Activated gamma-delta T cell (primary cell): Measurements from ENCODE around the gene SP9.
A peak's percentile ranks its signal among the peaks of the same experiment; 100 is the strongest.

Experiments used
- DNase-seq: peaks from one replicate; lab custom pipeline; 2025; lab: John Stamatoyannopoulos, UW
- total RNA-seq, 2 donors: gene quantifications; one replicate each; lab custom pipeline; 2026; lab: John Stamatoyannopoulos, UW

Gene SP9
- total RNA-seq: 0 to 0.05 reads per million in 2 donors

DNA sequence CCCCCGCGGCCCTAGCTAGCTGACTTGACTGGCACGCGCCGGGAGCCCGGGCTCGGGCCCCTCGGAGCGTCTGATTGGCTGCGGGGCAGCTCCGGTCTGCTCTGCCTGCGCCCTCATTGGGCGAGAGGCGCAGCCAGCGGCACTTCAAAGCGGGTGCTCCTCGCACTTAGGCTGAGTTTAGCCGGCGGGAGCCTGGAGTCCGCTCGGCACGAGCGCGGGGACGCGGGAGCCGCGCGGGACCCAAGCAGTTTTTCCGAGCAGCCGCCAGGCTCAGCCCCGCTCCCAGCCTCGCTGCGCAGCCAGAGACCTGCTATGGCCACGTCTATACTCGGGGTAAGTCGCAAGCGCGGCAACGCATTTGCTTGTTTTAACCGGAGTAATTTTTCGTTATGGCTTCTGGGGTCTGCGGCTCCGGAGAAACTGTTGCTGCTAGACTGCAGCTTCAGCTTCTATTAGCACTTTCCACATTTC lies at the start of gene SP9:
TSS of gene SP9 (plus strand) at position 174 of the 471 bp plus-strand sequence. CDS start at position 313, 139 bp downstream.
- DNase-seq: no peak

DNA sequence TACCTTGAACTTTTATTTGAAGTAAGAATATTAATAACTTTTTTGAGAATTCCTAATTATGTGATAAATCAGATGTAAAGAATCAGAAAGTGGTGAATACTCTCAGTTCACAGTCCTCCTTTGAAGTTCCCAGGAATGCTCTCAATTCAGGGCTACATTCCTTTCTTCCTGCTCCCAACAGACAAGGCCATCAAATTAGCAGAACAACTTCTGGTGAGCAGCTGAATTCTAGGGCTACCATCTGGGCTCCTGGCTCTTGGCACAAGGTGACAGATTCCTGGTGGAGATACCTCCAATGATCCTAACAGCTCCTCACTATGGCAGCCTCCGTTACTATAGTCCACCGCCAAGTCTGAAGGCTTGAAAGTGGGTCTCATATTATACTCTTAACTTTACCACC lies 48.6 kb upstream of the SP9 start:
- no peak for DNase-seq

- DNase-seq: no peak
Observed at GRCh38 chr2:174292908-174293307, 41.8 kb upstream of the SP9 start.

DNA sequence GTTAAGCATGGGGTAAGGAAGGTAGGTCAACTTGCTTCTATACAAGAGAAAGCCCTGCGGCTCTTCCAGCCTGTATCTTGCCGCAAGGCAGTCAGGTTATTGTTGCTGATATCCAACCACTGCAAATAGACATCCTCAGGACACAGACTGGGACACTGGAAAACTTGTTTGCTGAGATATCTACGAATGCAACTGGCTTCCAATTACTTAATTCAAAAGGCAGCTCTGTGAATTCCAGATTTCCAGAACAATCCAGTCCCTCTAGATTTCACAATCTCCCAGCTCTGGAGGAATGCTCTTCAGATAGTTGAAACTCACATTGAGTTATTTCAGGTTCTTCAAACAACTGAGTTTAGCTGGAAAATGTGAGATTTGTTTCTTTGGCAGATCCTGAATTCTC lies 34.6 kb upstream of the SP9 start:
- DNase-seq: no peak

- no peak for DNase-seq
Observed at GRCh38 chr2:174312581-174313234, 22.0 kb upstream of the SP9 start.

DNA sequence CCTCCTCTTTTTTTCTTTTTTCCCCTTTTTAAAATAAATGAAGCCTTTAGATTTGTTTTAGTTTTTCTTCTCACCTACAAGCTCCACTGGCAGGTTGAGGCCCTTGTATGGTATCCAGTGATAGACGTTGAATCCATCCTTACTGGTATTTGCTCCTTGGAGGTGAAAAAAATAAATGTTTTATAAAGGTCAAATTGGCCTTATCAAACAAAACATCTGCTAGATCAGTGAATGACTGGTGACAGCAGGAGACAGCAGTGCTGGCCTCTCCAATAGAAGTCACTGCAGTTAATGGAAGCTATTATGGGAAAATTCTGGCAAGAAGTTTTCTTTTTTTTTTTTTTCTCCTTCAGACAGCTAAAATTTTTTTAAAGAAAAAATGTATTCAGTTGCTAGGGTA lies 12.6 kb upstream of the SP9 start:
- no peak for DNase-seq

DNA sequence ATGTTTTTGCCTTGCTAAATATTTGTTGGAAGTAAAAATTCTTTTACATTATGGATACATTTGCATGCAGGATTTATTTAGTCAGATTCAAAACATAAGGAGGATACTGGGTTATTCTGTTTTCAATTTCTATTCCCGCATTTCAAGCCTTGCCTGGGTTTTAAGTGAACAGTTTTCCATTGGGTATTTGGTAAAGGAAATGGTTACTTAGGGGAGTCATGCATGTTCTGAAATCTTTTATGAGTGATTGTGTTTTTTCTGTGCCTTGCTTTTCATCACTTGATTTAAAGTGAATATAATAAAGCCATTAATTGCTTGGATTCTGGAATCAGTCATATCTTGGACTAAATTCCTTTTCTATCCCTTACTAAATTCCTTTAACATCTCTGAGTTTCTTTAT lies 12.0 kb upstream of the SP9 start:
- DNase-seq: no peak

- no peak for DNase-seq
Observed at GRCh38 chr2:174324530-174324929, 10.2 kb upstream of the SP9 start.

- DNase-seq: no peak
Observed at GRCh38 chr2:174325373-174326160, 9.2 kb upstream of the SP9 start.

- peak; percentile 17 for DNase-seq
Observed at GRCh38 chr2:174326161-174327020, 8.4 kb upstream of the SP9 start.

DNA sequence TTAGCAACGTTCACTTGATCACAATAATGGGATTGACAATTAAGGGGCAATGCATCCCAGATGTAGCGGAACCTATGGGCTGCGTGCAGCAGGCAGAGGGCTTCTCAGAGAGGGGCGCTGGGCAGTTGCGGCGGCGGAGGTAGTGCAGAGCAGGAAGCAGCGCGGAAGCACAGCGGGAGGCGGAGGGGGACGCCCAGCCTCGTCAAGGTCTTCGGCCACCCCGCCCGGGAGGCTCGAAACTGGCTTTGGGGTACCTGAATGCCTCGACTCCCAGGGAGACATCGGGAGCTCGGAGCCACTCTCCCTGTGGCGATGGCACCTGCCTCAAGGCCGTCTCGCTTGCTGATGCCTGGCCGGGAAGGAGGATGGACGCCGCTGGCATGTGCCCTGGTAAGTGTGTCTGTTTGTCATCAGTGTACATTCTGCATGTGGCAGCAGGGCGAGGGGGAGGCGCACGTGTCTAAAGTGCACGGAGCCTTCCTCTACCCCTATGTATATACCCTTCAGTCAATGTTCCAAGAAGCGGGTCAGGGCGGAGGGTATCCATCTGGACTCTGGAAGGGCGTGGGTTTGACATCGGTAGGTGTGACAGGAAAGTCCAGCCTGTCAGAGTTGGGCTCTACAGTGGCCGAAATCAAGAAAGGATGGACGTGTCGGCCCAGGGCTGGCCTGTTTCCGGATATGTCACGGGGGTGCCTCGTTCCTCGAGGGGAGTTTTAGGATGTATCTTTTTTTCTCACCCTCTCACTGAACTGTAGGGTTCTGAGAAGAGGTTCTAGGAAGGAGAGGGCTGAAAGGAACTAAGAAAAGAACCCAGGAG lies 7.5 kb upstream of the SP9 start:
- DNase-seq: peak; percentile 14

GRCh38 chr2:174327841-174328113 lies 7.0 kb upstream of the SP9 start:
- DNase-seq: no peak

DNA sequence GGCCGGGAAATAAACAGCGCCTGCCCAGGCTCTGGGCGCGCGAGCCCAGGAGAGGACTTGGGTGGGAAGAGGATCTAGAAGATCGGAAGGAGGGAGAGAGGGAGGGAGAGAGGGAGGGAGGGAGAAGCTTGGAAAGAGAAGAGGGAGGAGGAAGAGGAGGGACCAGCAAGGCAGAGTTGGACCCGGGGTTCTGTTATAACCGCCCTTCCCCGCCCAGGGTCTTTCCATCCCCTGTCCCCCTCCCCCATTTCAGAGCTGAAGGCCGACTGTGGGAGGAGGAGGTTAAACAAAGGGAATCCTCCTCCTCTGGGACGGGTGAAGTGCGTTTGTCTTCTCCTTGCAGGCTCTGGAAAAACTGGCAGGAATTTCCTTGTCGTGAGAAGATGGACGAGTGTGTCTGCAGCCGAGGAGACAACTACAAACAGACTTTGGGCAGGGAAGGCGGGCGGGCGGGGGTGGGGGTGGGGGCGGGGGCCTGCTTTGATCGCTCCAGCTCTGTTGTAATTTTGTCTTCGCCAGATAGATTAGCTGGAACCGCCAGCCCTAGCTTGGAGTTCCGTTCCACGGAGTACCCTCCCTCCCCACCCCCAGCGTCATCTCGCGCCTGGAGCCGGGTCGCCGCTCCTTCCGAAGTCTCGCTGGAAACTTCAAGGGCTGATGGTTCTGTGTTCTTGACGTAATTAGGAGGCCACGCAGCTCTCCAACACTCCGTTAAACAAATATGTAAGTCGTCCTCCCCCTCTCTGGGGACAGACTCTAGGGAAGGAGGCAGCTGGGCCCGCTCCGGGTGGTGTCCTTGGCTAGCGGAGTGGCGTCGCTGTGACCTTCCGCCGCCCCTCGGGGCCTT lies 6.4 kb upstream of the SP9 start:
- no peak for DNase-seq

DNA sequence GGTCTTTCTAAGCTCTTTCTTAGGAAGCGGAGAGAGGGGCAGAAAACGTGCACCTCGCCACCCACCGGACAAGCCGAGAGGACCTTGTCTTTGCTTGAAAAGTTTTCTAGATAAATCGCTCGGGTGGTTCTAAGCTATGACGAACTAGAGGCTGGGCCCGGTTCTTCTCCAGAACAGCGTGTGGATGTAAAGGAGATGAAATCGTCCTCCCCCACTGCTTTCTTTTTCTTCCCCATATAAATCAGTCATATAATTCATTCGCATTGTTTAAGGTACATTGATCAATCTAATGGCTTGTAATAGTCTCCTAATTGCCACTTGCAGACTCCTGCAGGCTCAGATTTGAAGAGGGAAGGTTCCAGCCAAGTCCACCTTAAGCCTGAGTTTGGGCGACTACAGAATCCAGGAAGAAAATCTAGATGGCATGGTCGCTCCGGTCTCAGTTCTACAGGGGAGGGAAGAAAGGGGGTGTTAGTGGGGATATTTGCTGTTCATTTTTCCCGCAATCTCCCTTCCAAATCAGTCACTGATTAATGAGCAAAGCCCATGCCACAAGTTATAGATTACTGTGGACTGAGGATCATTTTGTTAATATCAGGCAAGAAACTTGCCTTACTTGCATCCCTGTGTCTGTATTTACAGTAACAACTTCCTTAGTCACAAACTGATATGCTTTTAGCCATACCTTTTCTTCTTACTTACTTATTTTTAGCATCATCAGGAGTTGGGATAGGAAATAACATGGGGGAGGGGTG lies 5.6 kb upstream of the SP9 start:
- no peak for DNase-seq

- no peak for DNase-seq
Observed at GRCh38 chr2:174330945-174331594, 3.7 kb upstream of the SP9 start.

GRCh38 chr2:174331595-174332216 lies 3.0 kb upstream of the SP9 start:
- no peak for DNase-seq

GRCh38 chr2:174332217-174332963 lies 2.4 kb upstream of the SP9 start:
- no peak for DNase-seq

- DNase-seq: no peak
Observed at GRCh38 chr2:174333017-174333371, 1.8 kb upstream of the SP9 start.
